ENCODE results near the gene TSPAN6.

DNA sequence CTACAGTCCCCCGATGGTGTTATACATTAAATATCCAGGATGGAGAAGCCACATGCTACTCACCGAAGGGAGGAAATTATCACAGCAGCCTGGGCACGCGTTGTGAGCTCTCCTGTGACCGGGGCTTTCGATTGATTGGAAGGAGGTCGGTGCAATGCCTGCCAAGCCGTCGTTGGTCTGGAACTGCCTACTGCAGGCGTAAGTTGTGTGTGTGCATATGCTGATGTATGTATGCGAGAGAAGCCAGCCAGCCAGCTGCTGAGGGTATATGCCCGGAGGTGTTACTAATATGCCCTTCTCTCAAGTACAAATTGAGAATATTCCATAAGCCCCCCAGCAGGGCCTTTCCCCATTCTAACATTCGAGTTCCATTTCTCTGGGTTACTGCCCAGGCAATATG lies 25.6 kb upstream of the TSPAN6 start:
- TF ChIP-seq, protein P1, sequence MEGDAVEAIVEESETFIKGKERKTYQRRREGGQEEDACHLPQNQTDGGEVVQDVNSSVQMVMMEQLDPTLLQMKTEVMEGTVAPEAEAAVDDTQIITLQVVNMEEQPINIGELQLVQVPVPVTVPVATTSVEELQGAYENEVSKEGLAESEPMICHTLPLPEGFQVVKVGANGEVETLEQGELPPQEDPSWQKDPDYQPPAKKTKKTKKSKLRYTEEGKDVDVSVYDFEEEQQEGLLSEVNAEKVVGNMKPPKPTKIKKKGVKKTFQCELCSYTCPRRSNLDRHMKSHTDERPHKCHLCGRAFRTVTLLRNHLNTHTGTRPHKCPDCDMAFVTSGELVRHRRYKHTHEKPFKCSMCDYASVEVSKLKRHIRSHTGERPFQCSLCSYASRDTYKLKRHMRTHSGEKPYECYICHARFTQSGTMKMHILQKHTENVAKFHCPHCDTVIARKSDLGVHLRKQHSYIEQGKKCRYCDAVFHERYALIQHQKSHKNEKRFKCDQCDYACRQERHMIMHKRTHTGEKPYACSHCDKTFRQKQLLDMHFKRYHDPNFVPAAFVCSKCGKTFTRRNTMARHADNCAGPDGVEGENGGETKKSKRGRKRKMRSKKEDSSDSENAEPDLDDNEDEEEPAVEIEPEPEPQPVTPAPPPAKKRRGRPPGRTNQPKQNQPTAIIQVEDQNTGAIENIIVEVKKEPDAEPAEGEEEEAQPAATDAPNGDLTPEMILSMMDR (IDR thresholded peaks at IDR 0.05 in 8 of 11, conservative IDR thresholded peaks at IDR 0.05 in 3 of 11): no peak
- TF ChIP-seq POLR2AphosphoS5 (IDR thresholded peaks at IDR 0.05) (no peak), POLR2A (IDR thresholded peaks at IDR 0.05) (no peak)
